EL (cell line): ENCODE data around the gene MECP2.

ENCODE experiments used
- DNase-seq: peaks from one replicate; pipeline ENCODE4 v3.0.0-alpha.2; 2016

The MECP2 gene

DNA sequence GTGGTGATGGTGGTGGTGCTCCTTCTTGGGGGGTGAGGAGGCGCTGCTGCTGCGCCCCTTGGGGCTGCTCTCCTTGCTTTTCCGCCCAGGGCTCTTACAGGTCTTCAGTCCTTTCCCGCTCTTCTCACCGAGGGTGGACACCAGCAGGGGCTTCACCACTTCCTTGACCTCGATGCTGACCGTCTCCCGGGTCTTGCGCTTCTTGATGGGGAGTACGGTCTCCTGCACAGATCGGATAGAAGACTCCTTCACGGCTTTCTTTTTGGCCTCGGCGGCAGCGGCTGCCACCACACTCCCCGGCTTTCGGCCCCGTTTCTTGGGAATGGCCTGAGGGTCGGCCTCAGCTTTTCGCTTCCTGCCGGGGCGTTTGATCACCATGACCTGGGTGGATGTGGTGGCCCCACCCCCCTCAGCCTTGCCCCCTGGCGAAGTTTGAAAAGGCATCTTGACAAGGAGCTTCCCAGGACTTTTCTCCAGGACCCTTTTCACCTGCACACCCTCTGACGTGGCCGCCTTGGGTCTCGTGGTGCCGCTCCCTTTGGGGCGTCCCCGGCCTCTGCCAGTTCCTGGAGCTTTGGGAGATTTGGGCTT, 66.7 kb downstream of the MECP2 start:
- DNase-seq: no peak

DNA sequence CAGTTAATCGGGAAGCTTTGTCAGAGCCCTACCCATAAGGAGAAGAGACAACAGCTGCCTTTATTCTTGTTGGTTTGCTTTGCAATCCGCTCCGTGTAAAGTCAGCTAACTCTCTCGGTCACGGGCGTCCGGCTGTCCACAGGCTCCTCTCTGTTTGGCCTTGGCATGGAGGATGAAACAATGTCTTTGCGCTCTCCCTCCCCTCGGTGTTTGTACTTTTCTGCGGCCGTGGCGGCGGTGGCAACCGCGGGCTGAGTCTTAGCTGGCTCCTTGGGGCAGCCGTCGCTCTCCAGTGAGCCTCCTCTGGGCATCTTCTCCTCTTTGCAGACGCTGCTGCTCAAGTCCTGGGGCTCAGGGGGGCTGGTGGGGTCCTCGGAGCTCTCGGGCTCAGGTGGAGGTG, 67.3 kb downstream of the MECP2 start:
- no peak for DNase-seq

DNA sequence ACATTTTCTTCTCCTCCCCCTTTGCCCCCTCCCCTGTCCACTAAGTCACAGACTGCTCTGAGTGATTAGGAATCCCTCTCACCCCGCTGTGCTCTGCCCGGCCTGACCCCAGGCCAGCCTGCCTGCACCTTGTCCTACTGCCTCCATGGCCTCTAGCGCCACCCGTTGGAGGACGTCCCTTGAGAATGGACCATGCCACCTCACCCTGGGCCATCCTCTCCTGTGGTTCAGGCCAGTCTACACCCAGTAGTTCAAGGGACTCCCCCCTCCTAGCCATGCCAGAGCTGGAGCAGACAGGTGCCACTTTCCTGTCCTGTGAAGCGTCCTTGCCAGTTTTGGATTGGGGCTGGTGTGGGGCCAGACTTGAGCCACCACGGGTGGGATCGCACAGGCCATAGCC, 68.1 kb downstream of the MECP2 start:
- no peak for DNase-seq

DNA sequence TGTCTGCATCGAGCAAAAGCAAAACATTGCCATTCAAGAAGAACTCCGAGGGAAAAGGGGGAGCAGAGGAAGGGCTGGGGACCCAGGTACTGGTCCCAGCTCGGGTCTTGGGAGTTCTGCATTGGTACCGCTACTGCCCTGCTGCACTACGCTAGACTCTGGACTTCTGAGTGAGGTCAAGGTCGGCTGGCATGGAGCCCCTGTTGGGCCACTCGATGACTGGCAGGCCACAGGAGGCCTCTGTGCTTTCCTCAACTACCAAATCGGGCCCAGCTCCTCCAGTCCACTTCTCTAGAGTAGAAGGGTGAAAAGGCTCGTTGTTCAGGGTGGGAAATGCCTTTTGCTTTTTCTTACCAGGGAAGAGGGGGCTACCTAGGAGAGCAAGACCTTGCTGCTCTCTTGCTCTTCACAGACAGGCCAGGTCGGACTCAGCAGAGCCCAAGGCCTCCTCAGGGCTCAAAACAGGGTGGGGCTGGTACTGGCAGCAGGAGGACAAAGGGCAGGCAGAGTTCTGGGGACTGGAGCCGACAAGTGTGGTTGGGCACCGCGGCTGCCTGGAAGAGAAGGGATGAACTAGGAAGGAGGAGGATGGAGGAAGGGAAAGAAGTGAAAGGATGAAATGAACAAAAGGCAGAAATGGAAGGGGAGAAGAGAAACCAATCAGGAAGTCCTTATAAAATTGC, 68.9 kb downstream of the MECP2 start:
- DNase-seq: no peak

DNA sequence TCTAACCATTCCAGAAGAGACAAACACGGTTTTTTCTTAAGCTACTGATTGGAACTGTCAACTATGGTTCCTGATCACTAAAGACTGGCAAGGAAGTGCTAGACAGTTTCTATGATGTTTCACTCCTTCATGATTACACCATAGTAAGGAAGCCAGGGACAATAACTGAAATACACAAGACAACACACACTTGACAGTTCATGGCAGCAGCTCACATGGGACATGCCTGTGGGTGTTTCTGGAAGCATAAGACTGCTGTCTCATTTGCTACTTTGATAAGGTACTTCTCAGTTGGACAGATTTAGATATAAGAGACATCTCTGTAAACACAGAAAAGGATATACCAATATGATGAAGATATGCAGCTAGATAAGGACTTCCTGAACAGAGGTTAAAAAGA, 69.5 kb downstream of the MECP2 start:
- no peak for DNase-seq

DNA sequence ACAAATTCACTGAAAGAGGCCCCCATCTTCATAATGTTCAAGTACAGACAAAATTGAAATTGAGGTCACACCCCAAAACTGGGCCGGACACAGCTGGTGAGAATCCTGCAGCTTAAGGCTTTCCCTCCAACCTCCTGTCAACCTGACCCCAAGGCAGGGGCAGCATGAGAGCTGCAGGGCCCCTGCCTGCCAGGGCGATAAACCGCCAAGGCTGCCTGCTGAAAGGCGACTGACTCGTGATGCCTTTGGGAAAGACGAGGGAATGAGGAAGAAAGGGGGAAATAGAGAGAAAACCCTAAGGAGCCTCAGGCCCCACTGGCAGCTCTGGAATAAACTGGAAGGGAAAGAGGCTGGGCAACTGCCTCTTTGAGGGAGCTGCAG, 70.5 kb downstream of the MECP2 start:
- no peak for DNase-seq

DNA sequence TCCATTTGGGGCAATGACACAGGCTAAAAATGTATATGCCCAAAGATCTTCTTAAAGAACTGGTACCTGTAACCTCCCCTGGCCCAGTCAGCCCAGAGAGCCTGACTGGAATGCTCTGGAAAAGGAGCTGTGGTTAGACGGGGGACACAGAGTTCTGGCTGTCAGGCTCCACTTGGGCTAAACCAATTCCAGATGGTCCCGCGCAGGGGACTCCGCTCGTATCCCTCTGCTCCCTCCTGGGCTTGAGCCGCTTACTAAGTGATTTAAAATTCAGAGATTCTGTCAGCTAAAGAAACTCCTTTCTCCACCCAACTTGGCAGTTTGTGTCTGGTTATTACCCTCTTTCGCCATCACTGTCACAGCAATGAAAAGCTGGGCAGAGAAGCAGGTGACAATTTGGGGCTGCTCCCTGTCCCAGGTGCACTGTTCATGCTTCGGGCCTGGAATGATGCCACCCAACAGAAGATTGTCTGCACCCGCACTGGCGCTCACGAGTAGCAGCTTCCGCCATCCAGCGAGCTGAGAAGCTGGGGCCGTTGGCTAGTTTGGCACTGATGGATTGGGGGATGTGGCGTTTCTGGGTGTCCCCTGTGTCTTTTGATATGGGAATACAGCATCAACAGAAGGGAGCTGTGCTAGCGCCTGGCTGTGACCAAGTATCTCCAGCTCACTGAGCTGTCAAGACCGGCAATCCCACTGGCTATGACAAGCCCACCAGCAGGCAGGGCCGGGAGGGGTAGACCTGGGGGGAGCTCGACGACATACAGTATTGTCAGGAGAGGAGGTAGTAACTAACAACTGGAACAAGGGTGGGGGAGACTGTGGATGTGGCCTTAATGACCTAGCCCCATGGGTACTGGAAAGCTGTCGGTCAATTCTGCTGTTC, 71.1 kb downstream of the MECP2 start:
- no peak for DNase-seq

DNA sequence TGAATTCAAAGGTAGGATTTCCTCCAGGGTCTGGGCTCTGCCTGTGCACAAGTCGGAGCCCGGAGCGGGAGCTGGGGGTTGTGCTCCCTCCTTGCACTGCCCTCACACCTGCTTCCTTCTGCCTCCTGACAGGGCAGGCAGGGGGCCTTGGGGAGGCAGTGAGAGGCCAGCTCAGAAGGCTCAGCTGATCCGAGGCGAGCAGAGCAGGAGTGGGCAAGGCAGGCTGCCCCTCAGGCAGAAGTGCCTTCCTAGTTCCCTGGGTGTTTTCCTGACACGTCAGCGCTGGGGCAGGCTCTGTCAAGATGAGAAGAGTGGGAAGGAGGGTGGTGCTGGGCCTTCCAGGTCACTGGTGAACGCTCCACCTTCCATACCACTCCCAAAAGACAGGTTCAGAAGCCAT, 72.3 kb downstream of the MECP2 start:
- DNase-seq: no peak

DNA sequence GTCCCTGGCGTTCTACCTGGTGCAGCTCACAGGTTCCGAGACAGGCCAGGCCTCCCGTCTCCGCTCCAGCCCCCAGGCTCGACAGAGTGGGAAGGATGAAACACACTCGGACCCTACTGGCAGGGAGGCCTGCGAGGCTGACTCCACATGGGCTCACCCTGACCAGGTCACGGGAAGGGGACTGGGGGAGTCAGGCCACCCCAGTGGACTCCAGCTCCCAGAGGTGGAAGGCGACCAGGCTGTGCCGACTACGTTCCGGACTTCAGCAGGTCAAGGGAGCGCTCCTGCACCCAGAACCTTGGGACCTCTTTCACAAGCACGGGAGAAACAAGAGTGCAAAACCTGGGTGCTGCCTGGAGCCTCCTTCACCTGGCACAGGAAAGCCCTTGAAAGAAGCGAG, 73.2 kb downstream of the MECP2 start:
- no peak for DNase-seq

DNA sequence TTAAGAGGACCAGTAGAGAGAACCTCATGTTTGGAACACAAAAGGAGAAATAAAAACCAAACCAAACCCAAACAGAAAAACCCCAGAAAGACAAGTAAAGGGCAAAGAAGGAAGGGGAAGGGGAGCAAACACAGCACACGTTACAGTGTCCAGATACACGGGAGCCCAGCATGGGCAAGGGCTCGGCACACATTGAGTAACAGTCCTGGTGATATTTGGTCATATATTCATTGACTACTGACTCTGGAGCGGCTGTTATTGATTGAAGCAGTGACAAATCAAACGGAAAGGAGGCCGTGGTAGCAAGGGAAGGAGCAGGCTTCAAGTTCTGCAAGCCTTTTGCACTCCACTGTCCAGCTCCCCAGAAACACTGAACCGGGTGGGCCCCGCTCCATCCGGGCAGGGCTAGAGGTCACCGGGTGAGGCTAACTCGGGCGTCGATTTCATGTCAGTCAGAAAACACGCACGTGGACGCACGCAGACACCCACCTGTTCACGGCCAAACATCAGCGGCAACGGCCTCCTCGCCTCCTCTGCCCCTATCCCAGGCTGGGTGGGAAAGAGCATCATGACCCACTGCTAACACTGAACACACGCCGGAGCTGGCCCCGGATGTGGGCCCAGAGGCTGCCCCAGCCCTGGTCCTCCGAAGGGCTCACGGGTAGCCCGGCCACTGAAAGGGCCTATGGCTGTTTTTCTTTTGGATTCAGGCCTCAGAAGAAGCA, 74.1 kb downstream of the MECP2 start:
- DNase-seq: no peak

DNA sequence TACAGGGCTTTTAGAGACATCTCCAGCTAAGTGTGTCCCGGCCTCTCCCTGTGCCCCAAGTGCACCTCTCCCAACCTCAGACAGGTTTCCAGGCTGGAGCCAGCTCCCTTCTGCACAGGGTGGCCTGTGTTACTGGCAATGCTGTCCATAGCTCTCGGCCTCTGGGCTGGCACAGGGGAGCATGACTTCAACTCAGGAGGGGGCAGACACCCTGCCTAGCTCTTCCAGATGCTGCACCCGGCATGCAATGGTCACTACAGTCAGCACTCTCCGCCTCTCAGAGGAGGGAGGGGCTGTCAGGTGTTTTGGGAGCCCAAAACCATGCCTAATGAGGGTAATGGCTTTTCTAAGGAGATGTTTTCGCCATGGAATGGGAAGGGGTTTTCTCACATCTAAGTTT, 75.4 kb downstream of the MECP2 start:
- DNase-seq: no peak

DNA sequence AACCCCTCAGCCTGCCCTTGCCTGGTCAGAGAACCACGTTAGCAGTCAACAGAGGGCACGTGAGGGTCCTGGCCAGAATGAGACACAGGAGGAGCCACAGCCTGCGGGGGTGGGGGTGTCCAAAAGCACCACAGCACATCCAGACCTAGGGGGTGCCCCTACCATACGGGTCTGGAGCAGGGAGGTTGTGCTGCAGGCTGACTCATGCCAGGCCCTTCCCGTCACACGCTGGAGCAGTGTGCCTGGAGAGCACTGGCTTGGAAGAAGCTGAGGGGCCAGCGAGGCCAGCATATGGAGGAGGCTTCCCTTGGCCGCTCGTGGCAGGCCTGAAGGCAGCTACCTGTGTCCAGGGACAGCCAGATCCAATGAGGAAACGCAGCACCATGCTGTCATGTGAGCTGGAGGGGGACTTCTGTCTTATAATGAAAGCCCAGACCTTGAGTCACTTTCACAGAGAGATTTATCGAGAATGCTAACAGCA, 76.3 kb downstream of the MECP2 start:
- DNase-seq: peak; percentile 77

DNA sequence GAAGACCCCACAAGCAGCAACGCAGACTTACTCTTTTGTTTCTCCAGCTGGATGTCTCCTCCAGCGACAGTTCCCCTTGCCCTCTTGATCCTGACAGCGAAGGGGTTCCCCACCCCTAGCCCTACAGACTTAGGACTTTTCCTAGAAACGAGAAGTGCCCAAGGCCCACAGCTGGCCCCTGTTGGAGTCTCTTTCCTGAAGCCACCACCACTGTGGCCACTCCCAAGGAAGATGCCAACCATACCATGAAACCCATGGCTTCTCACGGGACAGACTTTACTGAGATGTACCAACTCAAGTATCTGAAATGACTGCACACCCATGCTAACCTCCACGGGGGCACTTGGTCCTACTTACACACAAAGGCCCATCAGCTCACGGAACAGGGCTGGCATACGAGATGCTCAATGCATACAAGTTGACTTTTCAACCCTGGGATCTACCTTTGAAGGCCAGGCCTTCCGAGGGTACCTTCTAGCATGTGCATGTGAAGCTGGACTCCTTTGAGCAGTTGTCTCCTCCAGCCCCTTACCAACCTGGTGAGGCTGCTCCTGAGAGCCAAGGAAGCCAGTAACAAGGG, 76.9 kb downstream of the MECP2 start:
- peak; percentile 21 for DNase-seq

DNA sequence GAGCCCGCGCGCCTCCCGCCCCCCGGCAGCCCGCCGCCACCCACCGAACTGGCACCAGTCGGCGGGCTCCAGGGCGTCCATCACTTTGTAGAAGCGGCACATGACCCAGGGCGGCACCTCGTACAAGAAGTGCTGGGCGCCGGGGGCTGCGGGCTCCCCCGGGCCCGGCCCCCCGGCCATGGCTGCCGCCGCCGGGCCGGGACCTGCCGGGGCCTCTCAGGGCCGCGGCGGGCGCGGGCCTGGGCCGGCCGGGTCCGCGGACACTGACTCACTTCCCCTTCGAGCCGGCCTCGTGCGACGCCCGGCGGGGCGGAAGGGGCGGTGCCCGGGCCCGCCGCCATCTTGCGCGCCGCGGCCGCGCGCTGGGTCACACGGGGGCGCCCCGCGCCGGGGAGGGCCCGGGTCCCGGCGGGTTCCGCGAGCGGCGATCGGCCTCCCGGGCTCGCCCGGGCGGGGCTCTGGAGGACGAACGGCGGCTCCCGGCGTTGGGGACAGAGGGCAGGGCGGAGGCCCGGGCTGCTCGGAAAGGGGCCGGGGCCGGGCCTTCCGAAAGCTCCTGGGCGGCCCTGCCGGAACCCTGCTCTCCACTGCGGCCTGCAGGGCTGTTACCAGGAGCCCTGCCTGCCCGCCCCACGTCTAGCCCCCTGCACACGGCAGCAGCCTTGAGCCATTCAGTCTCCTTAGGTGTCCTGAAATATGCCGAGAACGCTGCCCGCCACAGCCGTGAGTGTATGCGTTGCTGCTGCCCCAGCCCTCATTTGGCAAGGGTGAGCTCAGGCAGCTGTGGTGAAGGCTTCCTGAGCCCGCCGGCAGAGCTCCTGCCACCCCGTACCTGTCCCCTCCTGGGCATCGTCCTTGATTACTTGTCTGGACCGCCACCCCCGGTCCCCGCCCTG, 77.6 kb downstream of the MECP2 start, which contains the start of gene IRAK1:
TSS of gene IRAK1 (minus strand) at position 270 of the 896 bp plus-strand sequence. CDS start at position 180, 90 bp downstream.
- DNase-seq: peak; percentile 61

DNA sequence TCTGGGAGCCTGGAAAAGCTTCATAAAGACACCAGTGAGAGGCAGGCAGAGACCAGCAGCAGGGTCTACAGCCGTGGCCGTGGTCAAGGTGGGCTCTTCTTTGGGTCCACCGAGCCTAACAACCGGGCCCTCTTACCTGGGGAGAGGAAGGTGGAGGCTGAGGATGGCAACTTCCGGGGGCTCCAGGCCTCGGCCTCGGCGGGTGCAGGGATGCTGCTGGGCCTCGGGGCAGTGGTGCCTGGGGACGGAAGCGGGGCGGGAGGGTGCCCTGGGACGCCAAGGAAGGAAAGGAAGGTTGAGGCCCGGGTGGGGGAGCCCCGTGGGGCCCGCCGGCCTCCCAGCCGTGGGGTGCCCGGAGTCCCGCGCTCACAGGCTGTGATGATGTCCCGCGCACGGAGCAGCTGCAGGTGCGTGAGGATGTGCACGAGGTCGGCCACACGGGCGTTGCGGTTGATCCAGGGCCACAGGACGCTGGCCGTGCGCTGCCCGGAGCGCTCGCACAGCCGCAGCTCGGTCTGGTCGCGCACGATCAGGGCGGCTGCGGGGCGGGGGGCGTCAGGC, 78.4 kb downstream of the MECP2 start:
- peak; percentile 17 for DNase-seq

DNA sequence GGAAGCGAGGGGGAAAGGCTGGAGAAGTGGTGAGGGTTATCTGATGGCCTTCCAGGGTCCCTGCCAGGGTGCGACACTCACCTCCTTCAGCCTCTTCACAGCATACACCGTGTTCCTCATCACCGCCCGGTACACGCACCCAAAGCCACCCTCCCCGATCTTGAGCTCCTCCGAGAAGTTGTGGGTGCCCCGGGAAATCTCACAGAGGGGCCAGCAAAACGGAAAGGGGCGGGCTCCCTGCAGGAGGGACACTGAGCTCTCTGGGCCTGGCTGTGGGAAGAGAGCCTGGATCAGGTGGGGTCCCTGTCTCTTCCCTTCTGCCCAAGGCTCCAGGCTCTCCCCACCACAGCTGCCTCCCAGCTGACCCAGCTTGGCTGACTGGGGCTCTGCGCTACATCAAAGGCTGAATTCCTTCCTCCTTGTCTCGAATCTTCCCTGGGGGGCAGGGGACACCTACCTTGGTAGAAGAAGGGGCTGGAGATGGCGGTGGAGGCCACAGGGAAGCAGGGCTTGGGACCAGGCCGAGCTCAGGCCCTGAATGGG, 78.9 kb downstream of the MECP2 start:
- DNase-seq: no peak

DNA sequence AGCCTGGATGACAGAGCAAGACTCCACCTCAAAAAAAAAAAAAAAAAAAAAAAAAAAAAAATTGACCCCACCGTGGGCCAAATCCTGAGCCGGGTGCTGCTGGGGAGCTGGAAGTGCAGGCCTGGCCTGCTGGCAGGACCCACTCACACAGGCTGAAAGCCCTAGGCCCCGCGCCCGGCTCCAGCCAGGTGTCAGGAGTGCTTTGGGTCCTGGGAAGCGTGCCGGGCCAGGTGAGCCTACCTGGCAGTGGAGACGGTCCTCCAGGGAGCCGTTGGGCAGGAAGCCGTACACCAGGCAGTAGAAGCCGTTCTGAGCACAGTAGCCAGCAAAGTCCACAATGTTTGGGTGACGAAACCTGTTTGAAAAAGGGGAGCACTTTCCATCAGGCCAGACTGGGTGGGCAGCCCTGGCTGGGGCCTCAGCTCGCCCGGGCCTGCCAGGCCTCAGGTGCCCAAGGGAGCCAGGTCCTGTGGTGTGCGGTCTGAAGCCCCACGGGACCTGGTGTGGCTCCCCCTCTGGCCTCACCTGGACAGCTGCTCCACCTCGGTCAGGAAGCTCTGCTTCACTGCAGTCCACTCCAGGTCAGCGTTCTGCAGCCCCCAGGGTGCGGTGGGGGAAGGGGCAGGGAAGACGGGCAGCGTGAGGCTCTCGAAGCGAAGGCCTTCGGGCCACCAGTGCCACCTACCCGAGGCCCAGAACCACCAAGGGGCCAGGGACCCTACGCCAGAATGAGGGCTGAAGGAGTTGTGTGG, 79.6 kb downstream of the MECP2 start:
- DNase-seq: no peak

DNA sequence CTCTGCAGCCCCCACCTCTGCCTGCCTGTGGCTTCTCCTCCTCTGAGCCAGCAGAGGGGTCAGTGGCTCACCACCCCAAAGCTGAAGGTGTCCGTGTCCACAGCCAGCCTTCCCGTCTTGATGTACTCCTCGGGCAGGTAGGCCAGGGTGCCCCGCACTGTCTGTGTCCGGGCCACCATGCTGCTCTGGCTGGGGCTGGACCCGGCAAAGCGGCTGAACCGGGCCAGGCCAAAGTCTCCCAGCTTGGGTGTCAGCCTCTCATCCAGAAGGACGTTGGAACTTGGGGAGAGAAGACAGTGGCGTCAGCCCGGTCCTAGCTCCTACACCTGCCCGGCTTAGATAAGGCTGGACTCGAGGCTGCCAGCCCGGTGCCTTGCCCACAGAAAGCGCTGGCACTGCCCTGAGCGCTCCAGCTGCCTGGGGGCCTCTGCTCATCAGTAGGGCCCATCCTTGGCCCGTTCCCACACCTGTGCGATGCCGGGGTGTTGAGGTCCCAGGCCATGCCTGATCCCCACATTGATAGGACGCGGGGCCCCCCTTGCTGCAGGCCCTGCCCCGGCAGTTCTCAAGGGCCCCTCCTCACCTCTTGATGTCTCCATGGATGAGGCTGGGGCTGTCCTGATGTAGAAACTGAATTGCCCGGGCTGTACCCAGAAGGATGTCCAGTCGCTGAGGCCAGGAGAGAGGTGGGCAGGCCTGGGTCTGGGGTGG, 81.0 kb downstream of the MECP2 start:
- DNase-seq: no peak

DNA sequence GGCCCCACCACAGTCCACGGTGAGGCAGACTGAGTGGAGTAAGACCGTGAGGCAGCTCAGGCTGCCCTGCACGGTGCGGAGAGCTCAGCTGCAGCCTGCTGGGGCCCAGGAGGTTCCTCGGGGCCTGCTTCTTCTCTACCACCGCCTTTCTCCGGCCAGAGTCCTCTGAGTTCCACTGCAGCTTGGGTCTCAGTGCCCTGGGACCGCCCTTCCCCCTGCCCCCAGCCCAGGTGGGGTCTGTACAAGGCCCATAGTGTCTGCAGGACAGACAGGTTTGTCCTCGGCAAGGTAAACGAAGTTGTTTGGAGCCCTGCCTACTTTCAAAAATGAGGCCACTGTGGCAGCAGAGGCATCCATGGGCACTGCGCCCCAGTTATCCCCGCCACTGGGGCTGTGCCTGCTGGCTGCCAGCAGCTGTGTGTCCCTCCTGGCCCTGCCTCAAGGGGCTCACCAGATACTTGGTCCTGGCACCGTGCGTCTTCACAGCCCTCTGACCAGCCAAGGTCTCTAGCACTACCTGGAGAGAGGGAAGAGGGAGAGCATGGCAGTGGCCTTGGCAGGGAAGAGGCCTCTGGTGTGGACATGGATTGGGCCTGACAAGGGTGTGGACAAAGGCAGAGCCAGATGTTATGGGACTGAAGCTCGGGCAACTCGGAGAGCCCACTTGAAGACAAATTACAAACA, 81.8 kb downstream of the MECP2 start:
- DNase-seq: no peak
